Suprapubic skin (tissue), 4 donors: Measurements from ENCODE around the gene ANKRD24.
"Not testable (repeated sequence)": the region's sequence is repeated elsewhere in the genome, so short reads cannot be mapped to it uniquely, and the experiment has no call there.

ENCODE experiments used
- CTCF ChIP-seq, 2 donors: fragments of 200-600 bp in 1 of 2; fragments of 450-650 bp in 1 of 2; sonication (generic) in 1 of 2; IDR thresholded peaks; one replicate each; pipeline ENCODE4 v1.5.1; 2016 to 2019; ENCODE audit warnings: antibody characterized with exemption in 2 of 2, mild to moderate bottlenecking in 1 of 2, moderate library complexity in 1 of 2
- EP300 ChIP-seq: sonication (generic); formaldehyde crosslinking; IDR thresholded peaks from one replicate; pipeline ENCODE4 v1.6.1; 2017; ENCODE audit warnings: antibody characterized with exemption
- POLR2A ChIP-seq, 2 donors: fragments of 450-650 bp; IDR thresholded peaks; one replicate each; pipeline ENCODE4 v1.6.1; 2017; ENCODE audit warnings: antibody characterized with exemption in 2 of 2, mild to moderate bottlenecking in 2 of 2, moderate library complexity in 2 of 2
- POLR2AphosphoS5 ChIP-seq, 3 donors: sonication (generic); formaldehyde crosslinking; IDR thresholded peaks; one replicate each; pipeline ENCODE4 v1.6.1; 2017; ENCODE audit warnings: antibody characterized with exemption in 3 of 3

GRCh38 chr19:4135386-4135785 is 47.1 kb upstream of the ANKRD24 start:
- not testable (repeated sequence) for TF ChIP-seq CTCF (IDR thresholded peaks at IDR 0.05); POLR2A (IDR thresholded peaks at IDR 0.05); EP300; POLR2AphosphoS5 (IDR thresholded peaks at IDR 0.05)
